ENCODE results near the gene INO80E.
"Not testable (repeated sequence)": the region's sequence is repeated elsewhere in the genome, so short reads cannot be mapped to it uniquely, and the experiment has no call there.

The INO80E gene, protein sequence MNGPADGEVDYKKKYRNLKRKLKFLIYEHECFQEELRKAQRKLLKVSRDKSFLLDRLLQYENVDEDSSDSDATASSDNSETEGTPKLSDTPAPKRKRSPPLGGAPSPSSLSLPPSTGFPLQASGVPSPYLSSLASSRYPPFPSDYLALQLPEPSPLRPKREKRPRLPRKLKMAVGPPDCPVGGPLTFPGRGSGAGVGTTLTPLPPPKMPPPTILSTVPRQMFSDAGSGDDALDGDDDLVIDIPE

DNA sequence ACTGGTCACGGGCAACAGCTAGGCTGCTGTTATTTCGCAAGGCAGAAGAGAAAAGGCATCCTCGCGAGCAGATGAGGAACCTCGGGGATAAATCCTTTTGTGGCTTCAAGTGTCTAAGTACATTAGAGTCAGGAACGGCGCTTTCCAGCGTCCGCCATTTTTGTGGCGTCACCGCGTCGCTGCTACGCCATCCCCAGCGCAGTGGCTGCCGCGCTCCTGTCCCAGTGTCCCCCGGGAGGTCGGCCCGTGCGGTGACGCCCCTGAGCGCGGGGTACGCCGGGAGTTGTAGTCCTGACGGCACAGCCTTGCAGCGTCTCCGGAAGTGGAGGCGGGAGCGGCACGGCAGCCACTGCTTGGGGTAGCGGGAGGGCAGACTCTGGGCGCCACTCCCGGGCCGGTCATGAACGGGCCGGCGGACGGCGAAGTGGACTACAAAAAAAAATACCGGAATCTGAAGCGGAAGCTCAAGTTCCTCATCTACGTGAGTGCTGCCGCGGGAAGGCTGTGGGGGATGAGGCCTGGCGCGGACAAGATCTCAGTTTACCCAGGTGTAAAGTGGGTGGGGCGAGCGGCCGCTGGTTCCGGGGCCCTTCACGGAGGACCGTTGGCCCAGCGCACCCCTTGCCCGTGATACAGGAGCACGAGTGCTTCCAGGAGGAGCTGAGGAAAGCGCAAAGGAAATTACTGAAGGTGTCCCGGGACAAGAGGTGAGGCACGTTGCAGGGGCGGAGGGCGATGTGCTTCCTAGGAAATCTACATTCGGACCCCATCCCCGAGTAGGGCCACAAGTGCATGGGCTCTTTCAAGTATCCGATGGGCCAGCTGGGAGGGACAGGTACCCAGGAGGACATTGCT lies at the start of gene INO80E:
TSS of gene INO80E (plus strand) at position 331 of the 855 bp plus-strand sequence. CDS start at position 401, 70 bp downstream.
- DNase-seq: peak; percentile 97

DNA sequence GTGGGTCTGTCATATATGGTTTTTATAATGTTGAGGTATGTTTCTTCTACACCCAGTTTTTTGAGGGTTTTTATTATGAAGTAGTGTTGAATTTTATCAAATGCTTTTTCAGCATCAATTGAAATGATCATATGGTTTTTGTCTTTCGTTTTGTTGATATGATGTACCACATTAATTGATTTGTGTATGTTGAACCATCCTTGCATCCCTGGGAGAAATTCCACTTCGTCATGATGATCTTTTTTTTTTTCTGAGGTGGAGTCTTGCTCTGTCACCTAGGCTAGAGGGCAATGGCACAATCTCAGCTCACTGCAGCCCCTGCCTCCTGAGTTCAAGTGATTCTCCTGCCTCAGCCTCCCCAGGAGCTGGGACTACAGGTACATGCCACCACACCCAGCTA lies 48.1 kb upstream of the INO80E start:
- no peak for DNase-seq

DNA sequence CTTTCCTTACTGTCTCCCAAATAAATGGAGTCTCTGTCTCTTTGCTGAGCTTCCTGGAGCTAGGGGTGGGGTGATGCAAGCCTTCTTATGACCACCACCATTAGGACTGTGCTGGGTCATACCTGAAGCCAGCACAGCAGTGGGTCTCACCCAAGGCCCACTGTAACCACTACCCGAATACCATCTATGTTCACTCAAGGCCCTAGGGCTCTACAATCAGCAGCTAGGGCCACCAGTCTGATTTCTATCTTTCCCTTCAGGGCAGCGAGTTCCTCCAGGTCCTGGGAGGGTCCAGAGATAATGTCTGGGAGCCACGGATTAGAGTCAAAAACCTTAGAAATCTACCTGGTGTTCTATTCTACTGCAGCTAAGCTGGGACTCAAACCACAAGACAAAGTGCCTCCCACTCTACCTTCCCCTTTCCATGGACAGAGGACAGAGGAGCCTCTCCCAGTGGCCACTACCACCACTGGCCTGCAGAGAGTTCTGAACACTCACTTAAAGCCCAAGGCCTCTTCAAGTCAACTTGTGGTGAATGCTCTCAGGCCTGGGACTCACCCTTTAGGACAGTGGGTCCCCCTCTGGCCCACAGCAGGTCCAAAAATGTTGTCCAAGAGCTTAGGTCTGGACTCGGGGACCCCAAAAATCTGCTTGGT lies 45.1 kb upstream of the INO80E start:
- DNase-seq: no peak

DNA sequence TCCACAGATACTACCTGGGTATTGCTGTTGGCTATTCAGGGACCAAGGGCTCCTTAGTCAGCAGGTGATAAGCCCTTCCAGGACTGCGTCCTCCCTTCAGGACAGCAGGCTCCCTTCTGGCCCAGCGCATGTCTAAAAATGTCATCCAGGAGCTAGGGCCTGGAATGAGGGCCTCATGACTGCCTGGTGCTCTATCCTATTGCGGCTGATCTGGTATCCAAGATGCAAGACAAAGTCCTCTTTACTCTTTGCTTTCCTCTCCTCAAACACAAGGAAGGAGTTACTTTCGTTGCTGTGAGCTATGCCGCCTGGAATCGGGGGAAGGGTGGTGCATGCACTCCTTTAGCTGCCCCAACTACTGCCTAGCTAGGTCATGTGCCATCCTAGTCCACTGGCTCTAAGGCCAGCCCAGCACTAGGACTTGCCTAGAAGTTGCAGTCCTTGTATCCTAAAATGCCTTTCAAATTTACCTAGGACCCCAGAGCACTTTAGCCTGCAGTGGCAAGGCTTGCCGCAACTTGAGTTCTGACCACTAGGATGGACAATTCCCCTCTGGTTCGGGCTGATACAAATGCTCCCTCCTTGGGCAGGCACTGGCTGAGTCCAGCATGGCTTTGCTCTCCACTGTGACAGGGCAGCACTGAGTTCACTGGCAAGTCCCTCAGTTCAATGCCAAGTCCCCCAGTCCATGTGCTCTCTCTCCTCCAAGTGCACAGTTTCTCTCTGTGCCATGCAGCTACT lies 44.2 kb upstream of the INO80E start:
- no peak for DNase-seq

DNA sequence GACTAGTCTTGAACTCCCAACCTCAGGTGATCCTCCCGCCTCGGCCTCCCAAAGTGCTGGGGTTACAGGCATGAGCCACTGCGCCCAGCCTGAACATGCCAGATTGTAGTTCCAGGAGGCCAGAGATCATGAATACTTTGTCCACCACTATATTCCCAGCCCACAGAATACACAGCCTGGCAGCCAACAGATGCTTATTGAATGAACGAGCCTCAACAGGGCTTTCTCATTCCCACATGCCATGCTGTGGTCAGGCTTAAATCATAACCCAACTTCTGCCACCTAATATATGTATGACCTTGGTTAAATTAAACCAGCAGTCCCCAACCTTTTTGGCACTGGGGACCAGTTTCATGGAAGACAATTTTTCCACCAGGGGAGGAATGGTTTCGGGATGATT lies 37.3 kb upstream of the INO80E start:
- no peak for DNase-seq

DNA sequence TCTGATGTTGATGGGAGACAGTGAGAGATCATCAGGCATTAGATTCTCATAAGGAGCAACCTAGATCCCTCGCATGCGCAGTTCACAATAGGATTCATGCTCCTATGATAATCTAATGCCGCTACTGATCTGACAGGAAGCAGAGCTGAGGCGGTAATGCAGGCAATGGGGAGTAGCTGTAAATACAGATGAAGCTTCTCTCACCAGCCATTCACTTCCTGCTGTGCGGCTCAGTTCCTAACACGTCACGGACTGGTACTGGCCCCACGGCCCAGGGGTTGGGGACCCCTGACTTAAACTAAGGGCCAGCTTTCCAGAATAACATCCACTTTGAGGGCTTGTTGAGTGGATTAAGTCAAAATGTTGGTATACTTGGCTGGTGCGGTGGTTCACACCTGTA lies 36.7 kb upstream of the INO80E start:
- no peak for DNase-seq

DNA sequence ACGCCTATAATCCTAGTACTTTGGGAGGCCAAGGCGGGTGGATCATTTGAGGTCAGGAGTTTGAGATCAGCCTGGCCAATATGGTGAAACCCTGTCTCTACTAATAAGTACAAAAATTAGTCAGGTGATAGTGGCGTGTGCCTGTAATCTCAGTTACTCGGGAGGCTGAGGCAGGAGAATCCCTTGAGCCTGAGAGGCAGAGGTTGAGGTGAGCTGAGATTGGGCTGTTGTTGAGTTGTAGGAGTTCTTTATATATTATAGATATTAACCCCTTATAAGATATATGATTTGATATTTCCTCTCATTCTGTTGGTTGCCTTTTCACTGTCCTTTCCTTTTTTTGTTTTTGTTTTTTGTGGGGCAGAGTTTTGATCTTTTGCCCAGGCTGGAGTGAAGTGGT lies 36.2 kb upstream of the INO80E start:
- not testable (repeated sequence) for DNase-seq

DNA sequence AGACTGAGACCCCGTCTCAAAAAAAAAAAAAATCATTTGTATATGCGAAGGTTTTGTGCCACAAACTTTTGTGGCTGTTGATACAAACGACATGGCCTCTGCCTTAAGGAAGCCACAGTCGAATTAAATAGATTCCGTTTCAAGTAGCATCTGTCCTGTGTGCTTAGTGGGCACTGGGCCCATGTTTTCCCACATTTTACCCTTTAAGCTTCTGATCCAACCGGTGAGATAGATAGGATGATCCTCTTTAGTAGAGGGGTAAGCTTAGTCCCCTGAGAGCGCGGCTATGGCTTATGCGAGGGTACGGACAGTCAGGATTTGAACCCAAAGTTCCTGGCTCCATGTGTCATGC lies 34.9 kb upstream of the INO80E start:
- DNase-seq: no peak

DNA sequence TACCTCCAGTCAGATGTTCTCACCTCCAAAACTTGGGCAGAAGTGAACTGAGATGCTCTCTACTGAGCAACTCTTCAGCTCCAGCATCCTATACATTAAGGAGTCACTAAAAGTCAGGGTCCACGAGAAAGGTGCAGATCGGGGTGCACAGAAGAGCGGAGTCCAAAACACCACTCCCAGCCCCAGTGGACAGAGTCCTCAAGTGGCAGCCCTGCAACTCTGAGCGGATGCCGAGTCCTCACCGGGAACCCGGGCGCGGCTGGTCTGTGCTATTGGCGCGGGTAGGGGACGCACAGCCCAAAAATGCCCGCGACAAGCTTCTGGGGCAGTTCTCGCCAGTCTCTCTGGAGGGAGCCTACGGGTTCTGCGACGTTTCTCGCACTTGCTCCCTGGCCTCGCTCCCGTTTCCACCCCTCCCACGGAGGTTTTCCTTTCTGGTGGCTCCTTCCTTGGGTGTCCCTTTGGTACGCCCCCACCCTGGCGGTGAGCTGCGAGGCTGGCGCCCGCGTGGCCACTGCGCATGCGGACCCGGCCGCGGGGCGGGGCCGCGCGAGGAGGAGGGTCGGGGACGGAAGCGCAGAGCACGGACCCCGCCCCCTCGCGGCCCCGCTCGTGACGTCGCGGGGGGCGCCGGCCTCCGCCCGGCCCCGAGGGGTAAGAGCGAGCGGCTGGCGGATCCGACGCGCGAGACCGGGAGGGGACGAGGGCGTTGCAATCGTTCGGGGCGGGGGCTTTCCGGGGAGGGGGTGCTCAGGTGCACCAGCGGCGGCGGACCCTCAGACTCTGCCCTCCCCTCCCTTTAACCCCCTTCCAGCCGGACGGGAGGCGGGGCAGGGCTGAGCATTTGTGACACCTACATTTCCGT lies 34.3 kb upstream of the INO80E start, which contains the start of gene TMEM219:
TSS of gene TMEM219 (plus strand) at position 601 of the 865 bp plus-strand sequence. CDS start 1,065 bp downstream, outside the sequence.
- DNase-seq: peak; percentile 82

DNA sequence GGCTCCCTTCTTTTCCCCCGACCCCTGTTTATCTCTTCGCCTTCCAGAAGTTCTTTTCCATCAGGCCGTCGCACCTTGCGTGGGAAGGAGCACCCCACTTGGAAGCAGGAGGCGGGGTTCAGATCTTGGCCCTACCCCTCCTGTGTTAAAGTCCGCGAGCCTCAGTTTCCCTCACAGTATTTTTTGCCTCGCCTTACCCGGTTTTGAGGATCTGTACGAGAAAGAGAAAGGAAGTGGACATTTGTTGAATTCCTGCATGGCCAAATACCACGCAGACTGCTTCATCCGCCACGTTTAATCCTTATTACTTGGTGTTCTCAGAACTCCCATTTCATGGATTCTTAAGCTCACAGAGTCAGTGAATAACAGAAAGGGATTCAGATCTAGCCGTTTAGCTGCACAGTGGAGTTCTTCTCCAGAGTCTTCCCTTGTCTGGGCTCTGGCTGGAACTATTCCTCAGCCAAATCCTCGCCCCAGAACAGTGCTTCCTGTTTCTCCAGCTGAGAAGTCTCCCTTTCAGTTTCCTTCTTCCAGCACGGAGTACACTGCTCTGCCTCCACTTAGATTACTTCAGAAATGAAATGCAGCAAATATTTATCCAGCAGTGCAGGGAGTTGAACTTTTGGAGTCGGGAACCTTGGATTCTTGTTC lies 33.6 kb upstream of the INO80E start:
- no peak for DNase-seq

DNA sequence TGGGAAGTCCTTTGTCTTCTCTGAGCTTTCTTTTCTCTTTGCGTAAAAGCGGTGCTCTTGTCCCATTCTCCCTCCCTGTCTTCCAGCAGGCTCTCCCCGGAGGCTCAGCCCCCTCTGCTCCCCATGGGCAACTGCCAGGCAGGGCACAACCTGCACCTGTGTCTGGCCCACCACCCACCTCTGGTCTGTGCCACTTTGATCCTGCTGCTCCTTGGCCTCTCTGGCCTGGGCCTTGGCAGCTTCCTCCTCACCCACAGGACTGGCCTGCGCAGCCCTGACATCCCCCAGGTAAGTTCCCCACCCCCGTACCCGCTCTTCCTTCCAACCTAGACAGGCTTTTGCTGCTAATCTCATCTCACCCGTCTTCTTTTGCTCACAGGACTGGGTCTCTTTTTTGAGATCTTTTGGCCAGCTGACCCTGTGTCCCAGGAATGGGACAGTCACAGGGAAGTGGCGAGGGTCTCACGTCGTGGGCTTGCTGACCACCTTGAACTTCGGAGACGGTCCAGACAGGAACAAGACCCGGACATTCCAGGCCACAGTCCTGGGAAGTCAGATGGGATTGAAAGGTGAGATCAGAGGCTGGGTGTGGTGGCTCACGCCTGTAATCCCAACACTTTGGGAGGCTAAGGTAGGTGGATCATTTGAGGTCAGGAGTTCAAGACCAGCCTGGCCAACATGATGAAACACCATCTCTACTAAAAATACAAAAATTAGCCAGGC lies 32.9 kb upstream of the INO80E start:
- no peak for DNase-seq

DNA sequence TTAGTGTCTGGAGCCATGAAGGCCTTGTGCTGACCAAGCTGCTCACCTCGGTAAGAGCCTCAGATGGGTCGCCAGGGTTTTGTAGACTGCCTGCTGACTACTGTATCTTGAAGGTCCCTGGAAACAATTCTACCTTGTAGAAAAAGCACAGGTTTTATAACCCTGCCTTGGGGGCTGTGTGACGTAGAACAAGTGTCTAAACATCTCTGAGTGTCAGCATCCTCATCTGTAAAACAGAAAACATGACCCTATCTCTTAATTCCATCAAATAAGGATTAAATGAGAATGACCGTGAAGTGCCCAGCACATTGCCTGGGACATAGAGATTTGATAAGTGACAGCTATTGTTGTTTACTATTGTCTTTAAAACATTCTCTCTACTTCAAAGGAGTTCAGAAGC lies 27.8 kb upstream of the INO80E start:
- no peak for DNase-seq

DNA sequence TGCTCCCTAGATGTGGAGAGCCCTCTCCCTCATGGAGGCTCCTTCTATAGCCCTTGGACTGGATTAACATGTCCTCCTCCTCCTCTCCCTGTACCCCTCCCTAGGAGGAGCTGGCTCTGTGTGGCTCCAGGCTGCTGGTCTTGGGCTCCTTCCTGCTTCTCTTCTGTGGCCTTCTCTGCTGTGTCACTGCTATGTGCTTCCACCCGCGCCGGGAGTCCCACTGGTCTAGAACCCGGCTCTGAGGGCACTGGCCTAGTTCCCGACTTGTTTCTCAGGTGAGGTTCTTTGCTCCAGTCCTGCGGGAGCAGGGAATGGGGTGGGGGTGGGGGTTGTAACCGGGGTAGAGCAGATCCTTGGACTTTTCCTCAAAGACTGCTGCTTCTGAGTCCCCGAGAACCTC lies 24.7 kb upstream of the INO80E start:
- DNase-seq: no peak

DNA sequence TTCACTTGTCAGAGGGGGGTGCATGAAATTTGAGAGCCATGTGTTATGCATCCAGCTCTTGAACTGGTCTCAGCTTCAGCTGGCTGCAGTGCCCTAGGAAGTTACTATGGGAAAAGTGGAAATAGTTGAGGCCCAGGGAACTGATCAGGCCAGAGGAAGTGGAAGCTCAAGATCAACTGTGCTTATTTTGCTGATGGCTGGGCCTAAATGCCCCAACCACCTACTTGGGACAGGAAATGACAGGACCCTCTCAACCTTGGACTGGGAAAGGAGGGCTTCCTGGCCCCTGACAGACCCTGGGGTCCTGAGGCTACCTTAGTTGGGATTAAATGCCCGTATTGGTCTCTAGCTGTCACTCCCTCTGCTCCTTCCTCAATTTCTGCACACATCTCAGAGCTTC lies 23.5 kb upstream of the INO80E start:
- no peak for DNase-seq

DNA sequence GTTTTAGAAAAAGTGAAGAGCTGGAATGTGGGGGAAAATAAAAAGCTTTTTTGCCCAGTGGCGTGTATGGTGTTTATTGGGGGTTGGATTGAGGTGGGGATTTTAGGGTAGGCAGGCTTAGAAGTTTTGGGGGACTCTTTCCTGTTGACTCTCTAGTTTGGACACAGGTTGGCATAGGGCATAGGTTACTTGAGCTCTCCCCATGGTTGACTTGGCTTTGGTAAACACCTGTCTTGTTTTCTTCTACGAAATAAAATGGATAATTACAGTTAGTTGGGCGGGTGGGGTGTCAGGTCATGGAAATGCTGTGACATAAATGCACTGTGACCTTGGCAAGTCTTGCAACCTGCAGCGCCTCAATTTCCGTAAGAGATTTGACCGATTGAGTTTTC lies 23.1 kb upstream of the INO80E start:
- no peak for DNase-seq

DNA sequence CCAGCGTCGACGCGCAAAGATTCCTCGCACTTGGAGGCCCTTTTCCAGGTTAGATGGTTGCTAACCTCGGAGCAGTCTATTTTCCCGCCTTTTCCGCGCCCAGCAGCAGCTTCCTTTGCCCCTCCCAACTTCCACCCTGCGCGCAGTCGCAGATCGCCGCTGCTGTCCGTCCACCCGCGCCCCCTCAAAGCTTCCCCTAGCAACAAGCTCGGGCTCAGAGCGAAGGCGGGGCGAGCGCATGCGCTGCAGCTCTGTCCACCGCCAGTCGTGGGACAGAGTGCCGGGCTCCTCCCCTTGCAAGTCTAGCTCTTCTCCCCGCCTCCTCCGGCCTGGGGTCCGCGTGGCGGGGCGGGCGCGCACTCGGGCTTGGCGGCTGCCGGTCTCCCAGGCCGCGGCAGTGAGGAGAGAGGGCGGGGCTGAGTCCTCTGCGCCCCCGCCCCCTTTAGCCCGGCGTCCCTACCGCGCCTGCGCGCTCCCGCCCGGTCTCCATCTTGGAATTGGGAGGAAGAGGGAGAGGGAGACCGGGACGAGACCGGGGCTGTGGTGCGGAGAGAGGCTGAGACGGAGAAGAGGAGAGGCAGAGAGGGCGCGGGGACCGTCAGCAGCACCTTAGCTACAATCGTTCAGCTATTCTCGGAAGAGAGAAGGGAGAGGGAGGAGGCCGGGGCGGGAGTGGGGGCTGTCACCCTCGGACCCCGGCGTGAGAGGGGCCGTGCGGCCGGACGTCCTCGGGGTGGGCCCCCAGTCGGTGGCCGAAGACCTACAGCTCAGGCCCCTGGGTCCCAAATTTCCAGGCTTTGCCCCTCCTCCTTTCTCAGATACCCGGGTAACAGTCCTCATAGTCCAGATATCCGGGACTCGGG lies 22.4 kb upstream of the INO80E start, which contains the start of gene TAOK2:
TSS of gene TAOK2 (plus strand) at position 485 of the 863 bp plus-strand sequence. CDS start 3,905 bp downstream, outside the sequence.
- peak; percentile 98 for DNase-seq

DNA sequence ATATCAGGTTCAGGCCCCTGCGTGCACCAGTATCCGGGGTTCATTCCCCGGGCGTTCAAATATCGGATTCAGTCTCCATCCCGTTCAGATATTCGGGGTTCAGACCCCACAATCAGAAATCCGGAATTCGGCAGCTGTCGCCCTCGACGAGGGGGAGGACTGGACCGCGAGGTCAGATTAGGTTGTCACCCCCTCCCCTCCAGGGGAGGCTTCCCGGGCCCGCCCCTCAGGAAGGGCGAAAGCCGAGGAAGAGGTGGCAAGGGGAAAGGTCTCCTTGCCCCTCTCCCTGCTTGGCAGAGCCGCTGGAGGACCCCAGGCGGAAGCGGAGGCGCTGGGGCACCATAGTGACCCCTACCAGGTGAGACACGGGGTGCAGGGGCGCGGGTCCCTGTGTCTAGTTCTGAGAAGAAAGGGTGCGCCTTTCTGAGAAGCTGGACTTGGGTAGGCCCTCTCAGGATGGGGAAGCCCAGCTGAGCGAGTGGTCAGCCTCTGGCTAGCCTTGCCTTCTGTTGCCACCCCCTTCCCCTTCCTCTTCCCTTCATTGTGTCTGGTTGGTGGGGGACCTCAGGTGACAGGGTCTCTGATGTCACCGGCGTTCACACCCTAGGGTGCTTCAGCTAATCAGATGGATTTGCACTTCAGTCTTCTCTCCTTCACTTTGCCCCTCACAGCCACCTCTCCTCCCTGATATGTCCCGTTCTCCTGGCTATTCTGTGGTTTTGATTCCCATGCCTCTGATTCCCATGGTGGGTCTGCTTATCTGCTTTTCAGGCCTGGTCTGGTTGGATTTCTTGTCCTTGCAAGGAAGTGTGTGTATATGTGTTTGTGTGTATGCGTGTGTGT lies 21.5 kb upstream of the INO80E start:
- DNase-seq: no peak

DNA sequence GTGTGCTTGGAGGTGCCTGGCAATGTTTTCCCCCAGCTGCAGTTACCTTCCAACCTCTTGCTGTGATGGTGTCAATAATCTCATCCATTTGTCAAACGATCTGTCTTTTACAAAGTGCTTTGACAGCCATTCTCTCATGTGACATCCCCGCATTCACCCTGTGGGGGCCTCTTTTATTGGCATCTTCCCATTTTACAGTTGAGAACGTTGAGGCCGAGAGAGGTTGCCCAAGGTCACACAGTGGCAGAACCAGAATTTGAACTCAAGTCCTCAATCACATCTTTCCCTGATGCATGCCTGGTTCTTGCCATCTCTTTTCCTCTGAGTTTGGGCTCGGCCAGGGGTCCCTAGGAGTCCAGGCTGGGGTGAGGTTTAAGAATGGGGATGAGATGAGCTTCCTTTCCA lies 20.9 kb upstream of the INO80E start:
- DNase-seq: no peak

Measured in NCI-H1436 (cell line).